GM18907 (cell line): ENCODE data around the gene GALNTL6.
"Not testable (repeated sequence)": the region's sequence is repeated elsewhere in the genome, so short reads cannot be mapped to it uniquely, and the experiment has no call there.

ENCODE experiments used
- ATAC-seq: cut with Tn5 transposase; IDR thresholded peaks from one replicate; pipeline ENCODE4 v1.9.1; 2021; ENCODE audit warnings: mild to moderate bottlenecking, moderate library complexity; ENCODE audit not compliant: unreplicated experiment

The GALNTL6 gene

DNA sequence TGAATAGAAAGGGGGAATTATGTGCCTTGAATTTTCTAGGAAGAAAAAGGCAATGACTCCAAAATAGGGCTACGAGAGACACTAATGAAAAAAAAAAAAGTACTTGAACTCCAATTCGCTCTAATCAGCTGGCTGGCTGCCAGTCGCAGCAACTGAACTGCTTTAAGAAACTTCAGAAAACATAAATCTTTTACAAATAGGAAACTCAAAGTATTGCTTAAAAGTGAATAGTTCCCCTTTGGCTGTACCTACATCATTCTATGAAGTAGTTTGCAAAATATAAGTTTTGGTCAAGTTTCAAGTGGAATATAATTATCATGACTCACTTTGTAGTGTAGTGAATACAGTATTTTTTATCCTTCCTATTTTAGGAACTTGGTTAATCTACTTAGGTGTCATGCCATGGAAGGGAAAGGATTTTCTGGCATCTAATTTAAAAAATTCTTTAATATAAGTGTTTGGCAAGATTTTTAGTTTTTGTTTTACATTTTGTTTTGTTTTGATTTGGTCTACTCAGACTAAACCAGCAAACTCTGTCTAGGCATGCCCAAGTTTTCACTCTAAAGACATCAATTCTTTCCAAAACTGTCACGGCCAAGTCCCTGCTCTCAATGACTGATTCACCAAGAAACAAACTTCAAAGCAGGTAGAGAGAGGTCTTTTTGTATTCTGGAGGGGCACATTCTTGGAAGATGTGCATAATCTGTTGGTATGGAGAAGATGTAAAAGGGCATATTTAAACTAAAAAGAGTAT, 973.0 kb downstream of the GALNTL6 start:
- ATAC-seq, result no peak

GRCh38 chr4:172787111-172787510, 973.9 kb downstream of the GALNTL6 start:
- peak; percentile 59 for ATAC-seq

DNA sequence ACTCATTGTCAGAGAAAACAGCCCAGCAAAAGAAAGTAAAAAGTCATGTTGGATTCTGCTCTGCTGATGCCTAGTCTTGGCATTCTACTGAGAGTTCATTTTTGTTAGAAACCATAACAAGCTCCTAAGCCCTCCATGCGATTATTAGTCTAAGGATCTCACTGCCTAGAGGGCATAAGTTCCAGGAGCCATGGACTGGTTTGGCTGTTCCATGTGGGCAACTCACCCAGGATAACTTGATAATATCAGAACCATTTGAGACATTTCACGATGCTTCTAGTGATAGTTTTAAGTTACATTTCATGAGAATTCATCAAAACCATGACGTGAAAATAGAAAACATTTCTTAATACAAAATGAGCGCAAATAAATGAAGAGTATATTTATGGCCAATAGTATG, 978.6 kb downstream of the GALNTL6 start:
- no peak for ATAC-seq

GRCh38 chr4:172793565-172794306, 980.5 kb downstream of the GALNTL6 start:
- ATAC-seq, result no peak

DNA sequence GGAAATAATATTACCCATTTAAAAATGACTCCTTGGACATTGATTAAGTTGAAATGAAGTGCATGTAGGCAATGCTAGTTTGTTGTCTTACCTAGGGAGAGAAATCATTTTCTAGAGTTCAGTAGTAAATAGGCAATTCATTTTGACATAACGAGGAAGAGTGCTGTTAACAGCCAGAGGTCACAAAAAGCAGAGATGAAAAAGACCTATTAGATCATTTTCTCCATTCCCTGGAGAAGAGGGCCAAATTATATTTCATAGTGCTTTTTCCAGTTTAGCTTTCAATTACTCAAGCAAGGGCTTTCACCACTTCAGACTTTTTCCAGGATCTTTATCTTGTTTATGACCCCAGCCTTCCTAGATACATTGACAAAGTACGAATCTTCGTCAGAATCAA, 981.1 kb downstream of the GALNTL6 start:
- no peak for ATAC-seq

DNA sequence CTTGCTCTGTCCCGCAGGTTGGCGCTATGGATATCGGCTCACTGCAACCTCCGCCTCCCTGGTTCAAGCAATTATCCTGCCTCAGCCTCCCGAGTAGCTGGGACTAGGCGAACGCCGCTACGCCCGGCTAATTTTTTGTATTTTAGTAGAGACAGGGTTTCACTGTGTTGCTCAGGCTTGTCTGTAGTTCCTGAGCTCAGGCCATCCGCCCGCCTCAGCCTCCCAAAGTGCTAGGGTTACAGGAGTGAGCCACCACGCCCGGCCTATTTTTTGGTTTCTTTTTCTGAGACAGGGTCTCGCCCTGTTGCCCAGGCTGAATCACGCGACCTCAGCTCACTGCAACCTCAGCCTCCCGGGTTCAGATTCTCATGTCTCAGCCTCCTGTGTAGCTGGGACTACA, 984.1 kb downstream of the GALNTL6 start:
- not testable (repeated sequence) for ATAC-seq

DNA sequence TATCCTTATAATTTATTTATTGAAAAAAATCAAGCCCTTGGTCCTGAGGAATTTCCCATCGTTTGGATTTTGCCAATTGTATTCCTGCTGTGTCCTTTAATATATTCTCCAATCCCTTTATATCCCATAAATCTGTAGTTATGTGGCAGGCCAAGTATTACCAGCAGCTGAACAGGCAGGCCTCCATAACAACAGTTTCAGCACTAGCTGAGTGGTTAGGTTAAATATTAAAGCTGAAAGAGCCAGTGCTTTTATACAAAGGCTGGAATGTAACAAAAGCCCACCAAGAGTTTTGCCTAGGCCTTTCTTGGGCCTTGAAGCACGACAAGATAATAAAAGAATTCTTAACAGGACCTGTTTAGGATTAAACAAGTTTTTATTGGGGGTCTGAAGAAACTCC, 988.8 kb downstream of the GALNTL6 start:
- ATAC-seq, result no peak

- ATAC-seq, result no peak
Measured at GRCh38 chr4:172806841-172807240, 993.6 kb downstream of the GALNTL6 start.

DNA sequence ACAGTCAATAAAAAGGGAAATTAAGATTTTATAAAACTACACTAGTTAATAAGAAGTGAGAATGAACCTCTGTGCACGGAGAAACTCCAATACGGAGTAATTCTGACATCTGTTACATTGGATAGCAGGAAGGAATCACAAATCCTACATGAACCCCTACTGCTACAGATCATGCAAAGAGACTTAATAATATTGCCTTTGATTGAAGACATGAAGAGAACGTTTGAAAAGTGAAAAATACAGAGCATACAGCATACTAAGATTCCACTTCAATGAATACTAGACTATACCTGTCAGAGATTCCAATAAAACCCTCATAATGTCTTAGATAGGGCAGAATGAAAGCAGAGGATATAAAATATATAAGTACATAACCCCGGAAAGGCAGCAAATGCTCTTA, 995.0 kb downstream of the GALNTL6 start:
- ATAC-seq, result no peak

- no peak for ATAC-seq
Measured at GRCh38 chr4:172809319-172809718, 996.1 kb downstream of the GALNTL6 start.

GRCh38 chr4:172813359-172813923, 1000.2 kb downstream of the GALNTL6 start:
- ATAC-seq, result peak; percentile 95

DNA sequence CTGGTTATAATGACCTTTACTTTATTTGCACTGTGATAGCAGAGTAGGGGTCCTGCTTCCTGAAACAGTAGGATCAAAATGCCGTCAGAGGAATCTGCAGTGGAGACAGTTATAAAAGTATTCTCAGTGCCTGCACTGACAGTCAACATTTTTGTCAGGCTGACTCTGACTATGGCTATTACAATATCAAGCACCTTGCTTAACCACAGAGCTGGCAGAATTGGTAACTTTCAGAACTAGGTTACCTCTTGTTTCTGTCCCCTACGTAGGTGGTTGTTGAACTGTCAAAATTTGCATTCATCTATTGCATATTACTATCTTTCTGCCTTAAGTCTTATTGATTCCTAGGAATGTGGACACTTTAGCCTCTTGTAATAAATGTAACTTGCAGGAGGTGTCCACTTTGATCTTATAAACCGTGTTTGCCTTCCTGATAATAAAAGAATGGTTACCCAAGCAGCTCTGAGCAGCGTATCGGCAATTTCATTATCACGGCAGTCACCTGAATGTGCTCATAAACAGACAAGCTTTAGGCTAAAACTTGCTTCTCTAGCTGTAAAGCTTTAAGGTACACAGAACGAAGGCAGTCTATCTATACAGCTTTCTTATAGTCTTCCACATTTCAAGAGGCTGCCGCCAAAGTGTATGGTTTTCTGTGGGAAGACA, 1002.4 kb downstream of the GALNTL6 start:
- ATAC-seq, result no peak

- peak; percentile 3 for ATAC-seq
Measured at GRCh38 chr4:172818901-172819300, 1005.7 kb downstream of the GALNTL6 start.

DNA sequence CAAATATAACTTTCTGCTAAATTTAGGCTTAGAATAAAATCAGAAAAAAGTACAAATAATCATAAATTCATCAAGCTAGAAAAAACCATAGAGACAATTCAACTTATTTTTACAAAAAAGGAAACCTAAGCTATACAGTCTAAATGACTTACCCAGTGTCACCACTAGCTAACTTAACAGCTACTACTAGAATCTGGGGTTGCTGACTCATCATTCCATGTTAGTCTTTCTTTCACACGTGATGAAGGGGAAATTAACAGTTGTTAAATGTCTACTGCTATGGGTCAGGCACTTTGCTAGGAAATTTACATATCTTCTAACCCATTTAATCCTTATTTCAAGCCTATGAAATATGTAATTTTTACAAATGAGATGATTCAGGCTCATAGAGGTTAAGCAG, 1006.1 kb downstream of the GALNTL6 start:
- peak; percentile 69 for ATAC-seq

DNA sequence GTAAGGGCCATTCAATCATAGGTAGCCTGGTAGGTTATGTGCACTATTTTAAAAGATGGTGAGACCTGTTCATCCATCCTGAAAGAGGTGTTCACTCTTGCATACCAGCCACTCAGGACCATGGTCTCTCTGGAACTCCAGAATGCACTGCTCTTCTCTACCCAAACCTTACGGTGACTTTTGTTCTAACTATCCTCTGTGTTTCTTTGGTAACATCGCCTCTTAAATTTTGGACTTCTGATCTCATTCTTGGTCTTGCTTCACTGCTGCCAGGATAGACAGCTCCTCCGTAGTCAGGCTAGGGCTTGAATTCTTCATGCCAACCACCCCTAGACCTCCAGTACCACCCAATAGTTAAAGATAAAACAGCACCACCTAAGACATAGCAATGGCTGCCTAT, 1009.1 kb downstream of the GALNTL6 start:
- no peak for ATAC-seq

GRCh38 chr4:172826346-172826745, 1013.1 kb downstream of the GALNTL6 start:
- no peak for ATAC-seq

- ATAC-seq, result no peak
Measured at GRCh38 chr4:172826861-172827260, 1013.7 kb downstream of the GALNTL6 start.

DNA sequence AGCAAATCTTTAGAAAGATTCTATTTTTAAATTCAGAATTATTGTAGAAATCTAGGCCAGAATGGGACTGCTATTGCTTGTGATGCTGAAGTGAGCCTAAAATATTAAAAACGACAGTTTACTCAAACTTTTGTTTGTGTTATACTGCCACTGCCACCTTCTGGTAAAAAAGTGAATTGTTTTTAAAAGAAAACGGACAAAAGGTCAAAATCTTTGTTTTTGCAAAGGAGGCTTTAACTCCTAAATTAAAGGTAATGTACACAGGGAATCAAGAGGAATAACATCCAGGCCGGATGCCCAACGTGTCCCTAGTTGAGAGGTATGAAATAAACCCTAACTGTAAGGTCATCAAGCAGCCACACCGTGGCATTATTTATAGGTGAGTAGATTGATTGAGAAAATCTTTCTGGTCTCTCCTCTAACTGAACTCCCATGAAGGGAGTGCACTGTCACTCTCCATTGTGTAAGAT, 1017.1 kb downstream of the GALNTL6 start:
- no peak for ATAC-seq

GRCh38 chr4:172836661-172837060, 1023.5 kb downstream of the GALNTL6 start:
- no peak for ATAC-seq

DNA sequence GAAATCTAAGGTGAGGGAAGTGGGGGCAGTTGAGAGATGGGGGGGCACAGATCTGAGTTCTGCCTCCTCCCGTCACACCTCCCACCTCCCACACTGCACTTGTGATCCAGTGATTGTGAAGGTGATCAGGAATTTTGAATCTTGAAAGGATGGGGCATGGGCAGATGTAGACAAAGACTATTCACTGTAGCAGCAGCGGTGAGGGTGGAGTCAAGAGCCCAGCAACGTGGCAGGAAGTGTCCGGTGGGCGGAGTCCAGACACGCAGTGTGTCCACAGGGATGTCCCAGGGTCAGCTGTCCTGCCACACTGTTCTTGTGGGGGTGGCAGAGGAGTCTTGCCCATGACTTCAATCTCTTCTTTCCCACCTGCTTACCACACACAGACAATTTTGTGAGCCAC, 1024.9 kb downstream of the GALNTL6 start:
- no peak for ATAC-seq

DNA sequence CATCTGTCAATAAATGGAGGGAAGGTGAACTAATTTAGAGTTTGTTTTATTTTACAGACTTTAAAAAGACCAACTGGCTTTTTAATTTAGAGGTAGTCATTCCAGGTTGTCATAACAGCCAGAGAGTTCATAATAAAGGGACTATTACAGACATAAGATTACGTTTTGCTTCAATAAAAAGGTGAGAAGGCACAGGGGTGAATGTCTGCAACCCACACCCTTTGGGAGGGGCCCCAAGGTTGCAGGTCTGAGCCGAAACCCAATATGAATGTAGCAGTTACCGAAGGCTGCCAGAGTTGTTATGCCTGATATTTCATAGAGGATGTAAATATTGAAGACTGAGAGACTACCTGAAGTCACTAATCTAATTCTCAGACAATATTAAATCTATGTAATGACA, 1025.7 kb downstream of the GALNTL6 start:
- ATAC-seq, result no peak
